Panc1 (cell line): Measurements from ENCODE around the gene CTDSP2. TPM values are rescaled to one million over a fixed set of nuclear protein-coding genes. Genes with fewer than 3 reads are reported as not detected.

Source experiments
- ATAC-seq: fragments of 200-7000 bp; cut with Tn5 transposase; 2 replicates; pipeline ENCODE4 v1.9.1; 2020; ENCODE audit warnings: mild to moderate bottlenecking, moderate library complexity
- BruUV-seq: library from RNA; stranded (reverse); fragments of 400-500 nt; replicated peaks from 2 replicates; lab custom pipeline; 2021; lab: Mats Ljungman, UMichigan
- CTCF ChIA-PET: fragments of 300-600 bp; sonication (Branson Sonifier 250); formaldehyde crosslinking; loops from one replicate; lab custom pipeline; 2022; ENCODE audit warnings: antibody characterized with exemption; lab: Charles Lee
- POLR2A ChIA-PET: fragments of 300-600 bp; sonication (Branson Sonifier 250); formaldehyde crosslinking; loops from one replicate; lab custom pipeline; 2022; ENCODE audit warnings: antibody characterized with exemption; lab: Charles Lee
- DNase-seq: peaks from one replicate; pipeline ENCODE4 v3.0.0-alpha.2; 2010; ENCODE audit warnings: low read depth, low spot score
- H3K27ac ChIP-seq: 2 replicates; pipeline ENCODE4 v1.5.1; 2011; ENCODE audit warnings: mild to moderate bottlenecking, low read length, inconsistent platforms
- H3K27me3 ChIP-seq: fragments of 200-500 bp; sonication (Bioruptor generic); 2 replicates; pipeline ENCODE4 v1.6.0; 2014; ENCODE audit warnings: low read length, inconsistent platforms; ENCODE audit not compliant: control insufficient read depth, insufficient read depth
- H3K36me3 ChIP-seq: fragments of 200-500 bp; sonication (Bioruptor generic); 2 replicates; pipeline ENCODE4 v1.5.1; 2014; ENCODE audit warnings: inconsistent platforms, mild to moderate bottlenecking, low read length, moderate library complexity; ENCODE audit not compliant: control insufficient read depth, insufficient read depth
- H3K4me1 ChIP-seq: 2 replicates; pipeline ENCODE4 v1.5.1; 2011; ENCODE audit warnings: inconsistent platforms, mild to moderate bottlenecking, low read length, moderate library complexity; ENCODE audit not compliant: control insufficient read depth, insufficient read depth
- H3K4me3 ChIP-seq, 2 experiments: 2 replicates each; pipeline ENCODE4 v1.5.1; 2011 to 2012; ENCODE audit warnings: low read depth in 2 of 2, low read length in 2 of 2, mild to moderate bottlenecking in 2 of 2, inconsistent platforms in 1 of 2, moderate library complexity in 1 of 2
- H3K9me3 ChIP-seq: fragments of 200-500 bp; sonication (Bioruptor generic); 2 replicates; pipeline ENCODE4 v1.5.1; 2014; ENCODE audit warnings: low read depth, mild to moderate bottlenecking, inconsistent platforms, low read length, moderate library complexity; ENCODE audit not compliant: control insufficient read depth, insufficient read depth
- CTCF ChIP-seq: fragments of 450-650 bp; IDR thresholded peaks from 2 replicates; pipeline ENCODE4 v1.5.1; 2017; ENCODE audit warnings: mild to moderate bottlenecking
- POLR2AphosphoS5 ChIP-seq: IDR thresholded peaks from 2 replicates; pipeline ENCODE4 v1.6.1; 2012; ENCODE audit warnings: mild to moderate bottlenecking, low read depth, low read length, moderate library complexity
- REST ChIP-seq, 2 experiments: IDR thresholded peaks; 2 replicates each; pipeline ENCODE4 v1.6.1; 2011 to 2012; ENCODE audit warnings: low read depth in 2 of 2, control low read depth in 1 of 2, low read length in 1 of 2, mild to moderate bottlenecking in 1 of 2, moderate library complexity in 1 of 2; ENCODE audit not compliant: insufficient read depth in 1 of 2
- SIN3A ChIP-seq: IDR thresholded peaks from 2 replicates; pipeline ENCODE4 v1.6.1; 2012; ENCODE audit warnings: low read depth, mild to moderate bottlenecking, low read length, moderate library complexity, borderline replicate concordance; ENCODE audit not compliant: insufficient read depth
- TCF7L2 ChIP-seq: IDR thresholded peaks from 2 replicates; pipeline ENCODE4 v1.6.1; 2011; ENCODE audit warnings: mild to moderate bottlenecking, low read depth, low read length, inconsistent platforms
- in situ Hi-C: cut with HindIII; loops from 2 replicates; pipeline ENCODE4 v1.10.0; 2016; ENCODE audit warnings: low sequenced_read_pairs, low pct_unique_long_range_greater_than_20kb
- intact Hi-C: fragments of 100-400 bp; cut with micrococcal nuclease; formaldehyde crosslinking; loops from one replicate; pipeline ENCODE4 v1.10.0; 2022; ENCODE audit not compliant: unreplicated experiment
- total RNA-seq: library from RNA; stranded (reverse); gene quantifications from one replicate; pipeline ENCODE4 v1.2.1, GENCODE V29; 2021; ENCODE audit not compliant: unreplicated experiment

CTDSP2 gene
- total RNA-seq, 1 experiment from 2014 or later: 120 TPM

- Histone ChIP-seq H3K36me3 (peaks cover 8% of the 10 kb centered on the region; the same call in 1 of the 2 replicates), H3K9me3 (no peaks in the 10 kb centered on the region), H3K4me1 (peaks cover 78% of the 10 kb centered on the region), H3K27ac (no peak overlapping the region; the same call in 1 of the 2 replicates), H3K27me3 (no peaks in the 10 kb centered on the region), H3K4me3 (no peak overlapping the region)
- in situ Hi-C loops (no loop called here), intact Hi-C loops (no loop called here)
- ChIA-PET CTCF (no interaction called here), POLR2A (no interaction called here)
- BruUV-seq: no TSS peak
- ATAC-seq: no peak
- DNase-seq: no peak
- TF ChIP-seq CTCF: no peak
- no peak for TF ChIP-seq POLR2AphosphoS5
- no peak for TF ChIP-seq SIN3A
These were observed 5.1 kb downstream of the CTDSP2 start for GRCh38 chr12:57841445-57841844.

- ChIA-PET POLR2A (no interaction called here), CTCF (no interaction called here)
- ATAC-seq: no peak
- Histone ChIP-seq H3K27me3 (no peaks in the 10 kb centered on the region), H3K36me3 (peaks cover 3% of the 10 kb centered on the region; the same call in 1 of the 2 replicates), H3K9me3 (no peaks in the 10 kb centered on the region), H3K4me1 (peaks cover 85% of the 10 kb centered on the region), H3K27ac (peak overlapping the region; percentile 44), H3K4me3 (no peak overlapping the region)
- intact Hi-C loops (no loop called here), in situ Hi-C loops (no loop called here)
- TF ChIP-seq CTCF (no peak), TCF7L2 (no peak), REST (IDR thresholded peaks at IDR 0.05; ENCODE audit: insufficient read depth in 1 of 2, low read depth in 2 of 2, low read length in 1 of 2) (no peak), SIN3A (no peak), POLR2AphosphoS5 (no peak)
- DNase-seq: no peak
- BruUV-seq: no TSS peak
These were observed 5.8 kb downstream of the CTDSP2 start for GRCh38 chr12:57840726-57841125.
